Upper lobe of right lung (tissue), 1 donor: ENCODE measurements around the gene SPANXN2. TPM values are rescaled to one million over a fixed set of nuclear protein-coding genes. Genes with fewer than 3 reads are reported as not detected.
"Not testable (repeated sequence)": the region's sequence is repeated elsewhere in the genome, so short reads cannot be mapped to it uniquely, and the experiment has no call there.

Experiments
- ATAC-seq: fragments of 200-7000 bp; cut with Tn5 transposase; one replicate; pipeline ENCODE4 v1.9.1; 2020; ENCODE audit warnings: mild to moderate bottlenecking, moderate library complexity
- DNase-seq: peaks from one replicate; pipeline ENCODE4 v3.0.0-alpha.2; 2020
- H3K27ac ChIP-seq: fragments of 200-600 bp; one replicate; pipeline ENCODE4 v1.8.0; 2022
- H3K27me3 ChIP-seq: fragments of 200-600 bp; one replicate; pipeline ENCODE4 v1.8.0; 2022; ENCODE audit warnings: mild to moderate bottlenecking
- H3K36me3 ChIP-seq: fragments of 200-600 bp; one replicate; pipeline ENCODE4 v1.8.0; 2022
- H3K4me1 ChIP-seq: fragments of 200-600 bp; one replicate; pipeline ENCODE4 v1.8.0; 2022
- H3K4me3 ChIP-seq: fragments of 200-600 bp; one replicate; pipeline ENCODE4 v1.8.0; 2022; ENCODE audit warnings: mild to moderate bottlenecking
- H3K9me3 ChIP-seq: fragments of 200-600 bp; one replicate; pipeline ENCODE4 v1.8.0; 2022
- CTCF ChIP-seq: fragments of 200-600 bp; IDR thresholded peaks from one replicate; pipeline ENCODE4 v1.8.0; 2022; ENCODE audit warnings: antibody characterized with exemption
- intact Hi-C: fragments of 100-400 bp; cut with DNase I; formaldehyde crosslinking; loops from one replicate; pipeline ENCODE4 v1.11.0; 2022
- long read RNA-seq: library from polyadenylated mRNA; unstranded; transcript quantifications from one replicate; pipeline ENCODE4 v2.0.0, GENCODE V29; 2021
- total RNA-seq: library from RNA; stranded (reverse); fragmentation: NEBNext Ultra II Directional; extraction: Animal tissue kit (Norgen Biotek cat#: 25700); gene quantifications from one replicate; pipeline ENCODE4 v1.2.1, GENCODE V29; 2021
- donor health status: DM: no; HTN: yes; CAD: no; lungs with severe emphysema.

SPANXN2 gene, protein sequence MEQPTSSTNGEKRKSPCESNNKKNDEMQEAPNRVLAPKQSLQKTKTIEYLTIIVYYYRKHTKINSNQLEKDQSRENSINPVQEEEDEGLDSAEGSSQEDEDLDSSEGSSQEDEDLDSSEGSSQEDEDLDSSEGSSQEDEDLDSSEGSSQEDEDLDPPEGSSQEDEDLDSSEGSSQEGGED
- total RNA-seq, result not detected
- long read RNA-seq, result 0 reads

DNA sequence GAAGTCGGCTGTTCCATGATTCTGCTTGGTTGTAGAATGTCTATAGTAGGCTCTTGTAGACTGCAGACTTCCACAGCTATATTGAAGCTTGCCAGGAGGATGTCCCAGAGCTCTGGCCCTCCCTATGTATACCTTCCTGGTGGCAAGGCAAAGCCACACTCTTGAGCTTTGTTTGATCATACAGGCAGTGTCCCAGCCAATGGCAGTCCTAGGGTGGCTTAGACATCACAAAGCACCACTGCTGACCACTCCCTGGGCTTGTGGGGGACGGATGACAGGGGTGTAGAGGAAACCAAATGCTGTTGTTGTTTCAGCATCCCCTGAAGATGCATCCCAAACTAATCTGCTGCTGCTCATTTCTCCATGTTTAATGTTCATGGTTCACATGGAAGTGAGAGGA is at the start of gene SPANXN2:
SPANXN2 (minus strand) TSS at position 101 of the 400 bp plus-strand sequence; CDS start at position 17, 84 bp downstream.
- H3K27ac ChIP-seq, intact Hi-C loops, ATAC-seq, DNase-seq, H3K27me3 ChIP-seq, H3K36me3 ChIP-seq, H3K4me1 ChIP-seq, H3K4me3 ChIP-seq, H3K9me3 ChIP-seq: not testable (repeated sequence)

DNA sequence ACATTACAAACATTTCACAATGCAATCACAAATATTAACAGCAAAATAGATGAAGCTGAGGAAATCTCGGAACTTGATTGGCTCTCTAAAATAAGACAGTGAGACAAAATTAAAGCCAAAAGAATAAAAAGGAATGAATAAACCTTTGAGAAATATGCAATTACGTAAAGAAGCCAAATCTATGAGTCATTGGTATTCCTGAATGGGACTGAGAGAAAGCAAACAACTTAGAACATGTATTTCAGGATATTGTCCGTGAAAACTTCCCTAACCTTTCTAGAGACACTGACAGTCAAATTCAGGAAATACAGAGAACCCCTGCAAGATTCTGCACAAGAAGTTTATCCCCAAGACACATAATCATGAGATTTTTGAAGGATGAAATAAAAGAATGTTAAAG is 48.4 kb upstream of the SPANXN2 start:
- TF ChIP-seq CTCF, result no peak
- no peak overlapping the region for H3K27ac ChIP-seq
- intact Hi-C loops, result no loop called here
- no peak overlapping the region for H3K4me3 ChIP-seq
- no peaks in the 10 kb centered on the region for H3K36me3 ChIP-seq
- H3K4me1 ChIP-seq, result no peaks in the 10 kb centered on the region
- DNase-seq, result no peak
- H3K9me3 ChIP-seq, result no peaks in the 10 kb centered on the region
- no peaks in the 10 kb centered on the region for H3K27me3 ChIP-seq
- ATAC-seq, result no peak

GRCh38 chrX:143767789-143768188 is 47.2 kb upstream of the SPANXN2 start:
- H3K4me3 ChIP-seq, intact Hi-C loops, H3K4me1 ChIP-seq, ATAC-seq, H3K27me3 ChIP-seq, DNase-seq, H3K9me3 ChIP-seq, H3K36me3 ChIP-seq, H3K27ac ChIP-seq: not testable (repeated sequence)

DNA sequence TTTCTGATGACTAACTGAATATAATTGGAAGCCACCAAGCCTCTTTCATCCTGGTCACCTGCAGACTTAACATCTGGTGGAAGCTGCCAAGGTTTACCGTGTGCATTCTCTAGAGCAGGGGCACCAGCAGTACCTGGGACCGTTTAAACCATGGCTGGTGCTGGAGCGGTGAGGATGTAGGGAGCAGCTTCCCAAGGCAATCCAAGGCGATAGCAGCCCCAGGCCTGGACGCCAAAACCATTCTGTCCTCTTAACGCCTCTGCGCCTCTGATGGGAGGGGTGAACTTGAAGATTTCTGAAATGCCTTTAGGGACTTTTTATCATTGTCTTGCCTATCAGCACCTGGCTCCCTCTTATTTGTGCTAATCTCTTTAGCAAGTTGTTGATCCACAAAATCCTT is 37.3 kb upstream of the SPANXN2 start:
- intact Hi-C loops, result no loop called here

GRCh38 chrX:143757375-143757774 is 36.8 kb upstream of the SPANXN2 start:
- no peak for ATAC-seq
- intact Hi-C loops, result no loop called here
- no peak for DNase-seq
- no peaks in the 10 kb centered on the region for H3K4me1 ChIP-seq
- TF ChIP-seq CTCF, result no peak
- H3K27ac ChIP-seq, result no peak overlapping the region
- H3K36me3 ChIP-seq, result no peaks in the 10 kb centered on the region
- no peaks in the 10 kb centered on the region for H3K27me3 ChIP-seq
- H3K9me3 ChIP-seq, result no peaks in the 10 kb centered on the region
- H3K4me3 ChIP-seq, result no peak overlapping the region

More for the DNA sequence above, 37.3 kb upstream of the SPANXN2 start:
- no peak overlapping the region for H3K27ac ChIP-seq
- no peaks in the 10 kb centered on the region for H3K27me3 ChIP-seq
- no peak for DNase-seq
- no peaks in the 10 kb centered on the region for H3K4me1 ChIP-seq
- TF ChIP-seq CTCF, result no peak
- no peaks in the 10 kb centered on the region for H3K36me3 ChIP-seq
- ATAC-seq, result no peak
- no peaks in the 10 kb centered on the region for H3K9me3 ChIP-seq
- no peak overlapping the region for H3K4me3 ChIP-seq

DNA sequence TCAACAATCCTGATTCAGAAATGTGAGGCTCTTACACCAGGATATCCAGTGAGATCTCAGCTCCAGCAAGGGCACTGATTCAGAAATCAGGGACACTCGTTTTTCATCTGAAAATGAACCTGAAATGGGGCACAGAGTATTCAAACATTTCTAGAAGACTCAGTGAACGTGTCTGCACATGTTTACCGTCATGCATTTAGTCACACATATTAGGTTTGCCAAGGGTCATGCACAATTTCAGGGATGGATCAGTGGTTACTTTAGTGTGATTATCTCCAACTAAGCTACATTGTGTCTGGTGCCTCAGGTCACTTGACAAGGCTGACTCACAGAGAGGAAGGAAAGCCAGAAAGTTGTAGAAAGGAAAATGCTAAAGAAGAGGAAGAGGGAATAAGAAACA is 33.6 kb upstream of the SPANXN2 start:
- intact Hi-C loops, result no loop called here
- Histone ChIP-seq H3K36me3 (no peaks in the 10 kb centered on the region), H3K27ac (no peak overlapping the region), H3K27me3 (no peaks in the 10 kb centered on the region), H3K9me3 (no peaks in the 10 kb centered on the region), H3K4me3 (no peak overlapping the region), H3K4me1 (no peaks in the 10 kb centered on the region)
- DNase-seq (no peak), ATAC-seq (no peak)
- TF ChIP-seq CTCF, result no peak

DNA sequence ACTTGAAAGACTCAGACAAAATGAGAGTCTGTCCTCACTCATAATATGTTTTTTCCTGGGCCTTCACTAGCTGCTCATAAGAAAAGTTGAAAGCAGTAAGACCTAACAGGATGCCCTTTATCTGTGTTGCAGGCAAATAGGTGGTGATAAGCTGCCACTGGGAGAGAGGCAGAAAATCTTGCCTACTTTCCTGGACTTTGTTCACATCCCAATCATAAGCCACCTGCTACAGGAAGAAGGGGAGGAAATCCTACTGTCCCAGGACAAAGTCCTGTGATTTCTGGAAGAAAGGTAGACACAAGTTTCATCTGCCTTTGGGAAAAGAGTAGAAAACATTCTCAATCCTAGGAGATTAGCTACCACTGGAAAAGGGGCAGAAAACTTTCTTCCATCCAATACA is 13.3 kb upstream of the SPANXN2 start:
- ATAC-seq, result no peak
- no peak for TF ChIP-seq CTCF

More for the DNA sequence above, 13.3 kb upstream of the SPANXN2 start:
- no peak for DNase-seq
- intact Hi-C loops, result no loop called here
- no peak overlapping the region for H3K27ac ChIP-seq
- no peaks in the 10 kb centered on the region for H3K9me3 ChIP-seq
- no peak overlapping the region for H3K4me3 ChIP-seq
- no peaks in the 10 kb centered on the region for H3K36me3 ChIP-seq
- no peaks in the 10 kb centered on the region for H3K4me1 ChIP-seq
- no peaks in the 10 kb centered on the region for H3K27me3 ChIP-seq
